ENCODE data around the gene POLA2.
"Not testable (repeated sequence)": the region's sequence is repeated elsewhere in the genome, so short reads cannot be mapped to it uniquely, and the experiment has no call there.

Gene POLA2

GRCh38 chr11:65246506-65246905 is 15.3 kb upstream of the POLA2 start:
- DNase-seq: no peak
- Histone ChIP-seq H3K27ac (no peak overlapping the region), H3K4me3 (ENCODE audit: low read depth, low read length) (no peak overlapping the region), H3K27me3 (replicated peaks) (no peaks in the 10 kb centered on the region), H3K36me3 (replicated peaks) (no peaks in the 10 kb centered on the region)
- no peak for TF ChIP-seq CTCF (IDR thresholded peaks at IDR 0.05; ENCODE audit: low read depth, low read length, missing control alignments)
- in situ Hi-C loops (cut with HindIII; ENCODE audit: low pct_ligation_motif_present, low sequenced_read_pairs): no loop called here

- H3K36me3 ChIP-seq (replicated peaks); H3K27ac ChIP-seq; DNase-seq; H3K27me3 ChIP-seq (replicated peaks); H3K4me3 ChIP-seq (ENCODE audit: low read depth, low read length); in situ Hi-C loops (cut with HindIII; ENCODE audit: low pct_ligation_motif_present, low sequenced_read_pairs): not testable (repeated sequence)
These were observed 13.5 kb upstream of the POLA2 start for GRCh38 chr11:65248184-65248710.

- TF ChIP-seq CTCF (IDR thresholded peaks at IDR 0.05; ENCODE audit: low read depth, low read length, missing control alignments): no peak
- in situ Hi-C loops (cut with HindIII; ENCODE audit: low pct_ligation_motif_present, low sequenced_read_pairs): no loop called here
- no peaks in the 10 kb centered on the region for H3K27me3 ChIP-seq (replicated peaks)
- H3K36me3 ChIP-seq (replicated peaks): no peaks in the 10 kb centered on the region
- H3K27ac ChIP-seq: no peak overlapping the region
- DNase-seq: no peak
- no peak overlapping the region for H3K4me3 ChIP-seq (ENCODE audit: low read depth, low read length)
These were observed 10.3 kb upstream of the POLA2 start for GRCh38 chr11:65251476-65251875.

- Histone ChIP-seq H3K36me3 (replicated peaks) (no peaks in the 10 kb centered on the region), H3K27me3 (replicated peaks) (no peaks in the 10 kb centered on the region), H3K4me3 (ENCODE audit: low read depth, low read length) (no peak overlapping the region), H3K27ac (no peak overlapping the region)
- in situ Hi-C loops (cut with HindIII; ENCODE audit: low pct_ligation_motif_present, low sequenced_read_pairs): no loop called here
- DNase-seq: peak; percentile 17
- no peak for TF ChIP-seq CTCF (IDR thresholded peaks at IDR 0.05; ENCODE audit: low read depth, low read length, missing control alignments)
These were observed 7.0 kb upstream of the POLA2 start for GRCh38 chr11:65254724-65255123.

- Histone ChIP-seq H3K27ac (no peak overlapping the region), H3K36me3 (replicated peaks) (no peaks in the 10 kb centered on the region), H3K27me3 (replicated peaks) (no peaks in the 10 kb centered on the region), H3K4me3 (ENCODE audit: low read depth, low read length) (no peak overlapping the region)
- TF ChIP-seq CTCF (IDR thresholded peaks at IDR 0.05; ENCODE audit: low read depth, low read length, missing control alignments): no peak
- DNase-seq: no peak
- in situ Hi-C loops (cut with HindIII; ENCODE audit: low pct_ligation_motif_present, low sequenced_read_pairs): no loop called here
These were observed 2.8 kb upstream of the POLA2 start for GRCh38 chr11:65258988-65259387.

- H3K4me3 ChIP-seq (ENCODE audit: low read depth, low read length): no peak overlapping the region
- TF ChIP-seq CTCF (IDR thresholded peaks at IDR 0.05; ENCODE audit: low read depth, low read length, missing control alignments): no peak
- DNase-seq: no peak
- H3K36me3 ChIP-seq (replicated peaks): no peaks in the 10 kb centered on the region
- H3K27ac ChIP-seq: no peak overlapping the region
- in situ Hi-C loops (cut with HindIII; ENCODE audit: low pct_ligation_motif_present, low sequenced_read_pairs): no loop called here
- H3K27me3 ChIP-seq (replicated peaks): no peaks in the 10 kb centered on the region
These were observed 1.5 kb upstream of the POLA2 start for GRCh38 chr11:65260302-65260701.

Data from brain microvascular endothelial cell (primary cell).